H1 (cell line): Measurements from ENCODE around the gene GSTCD.

Experiments used
- CREB1 ChIP-seq: IDR thresholded peaks from 2 replicates; pipeline ENCODE4 v1.6.1; 2012; ENCODE audit warnings: inconsistent platforms
- CTCF ChIP-seq, 3 experiments: IDR thresholded peaks; 1 replicate in 2 of 3; 2 replicates in 1 of 3; pipeline versions ENCODE4 v1.5.1 to v1.6.1; 2011; ENCODE audit warnings: low read length in 3 of 3, mild to moderate bottlenecking in 3 of 3, inconsistent platforms in 2 of 3, low read depth in 1 of 3, moderate library complexity in 1 of 3; ENCODE audit not compliant: insufficient read depth in 1 of 3; ENCODE audit errors: control extremely low read depth in 1 of 3
- POLR2A ChIP-seq, 2 experiments: IDR thresholded peaks; 1 replicate in 1 of 2; 2 replicates in 1 of 2; pipeline ENCODE4 v1.6.1; 2011; ENCODE audit warnings: low read depth in 2 of 2, low read length in 2 of 2, mild to moderate bottlenecking in 2 of 2; ENCODE audit errors: control extremely low read depth in 1 of 2
- POLR2AphosphoS5 ChIP-seq: IDR thresholded peaks from 2 replicates; pipeline ENCODE4 v1.6.1; 2011; ENCODE audit warnings: low read depth, low read length
- YY1 ChIP-seq: IDR thresholded peaks from 2 replicates; pipeline ENCODE4 v1.6.1; 2011; ENCODE audit warnings: low read depth, mild to moderate bottlenecking, low read length

GRCh38 chr4:105741548-105741947, 33.0 kb downstream of the GSTCD start:
- TF ChIP-seq CREB1, result no peak
- TF ChIP-seq CTCF (IDR thresholded peaks at IDR 0.05; ENCODE audit: control extremely low read depth in 1 of 3, insufficient read depth in 1 of 3, low read depth in 1 of 3, low read length in 3 of 3), result no peak
- TF ChIP-seq POLR2A (IDR thresholded peaks at IDR 0.05; ENCODE audit: control extremely low read depth in 1 of 2, low read depth in 2 of 2, low read length in 2 of 2), result no peak
- TF ChIP-seq YY1, result no peak
- TF ChIP-seq POLR2AphosphoS5, result no peak
